IMR-90 (cell line): ENCODE measurements around the gene CFAP58. TPM values are rescaled to one million over a fixed set of nuclear protein-coding genes. Genes with fewer than 3 reads are reported as not detected.
"Not testable (repeated sequence)": the region's sequence is repeated elsewhere in the genome, so short reads cannot be mapped to it uniquely, and the experiment has no call there.

ENCODE experiments used
- ATAC-seq: fragments of 200-7000 bp; cut with Tn5 transposase; 2 replicates; pipeline ENCODE4 v1.9.1; 2020; ENCODE audit warnings: low read depth, mild to moderate bottlenecking, moderate library complexity
- BruUV-seq: library from RNA; stranded (reverse); fragments of 400-500 nt; replicated peaks from 2 replicates; lab custom pipeline; 2021; lab: Mats Ljungman, UMichigan
- CTCF ChIA-PET: fragments of 300-600 bp; formaldehyde crosslinking; extraction: SDS; loops from one replicate; lab custom pipeline; 2021; ENCODE audit warnings: antibody characterized with exemption; lab: Yijun Ruan, JAX
- POLR2A ChIA-PET: fragments of 300-600 bp; sonication (Branson Sonifier 250); formaldehyde crosslinking; loops from one replicate; lab custom pipeline; 2022; ENCODE audit warnings: antibody characterized with exemption; ENCODE audit not compliant: unreplicated experiment; lab: Charles Lee
- DNase-seq: peaks from one replicate; pipeline ENCODE4 v3.0.0; 2013
- H2AFZ ChIP-seq: replicated peaks from 2 replicates; pipeline ENCODE3; 2013; ENCODE audit warnings: low read length, mild to moderate bottlenecking; ENCODE audit not compliant: poor library complexity
- H2AK5ac ChIP-seq: 2 replicates; pipeline ENCODE4 v1.6.1; 2013; ENCODE audit warnings: low read depth, low read length, inconsistent platforms
- H2AK9ac ChIP-seq: replicated peaks from 2 replicates; pipeline ENCODE3; 2013; ENCODE audit warnings: mild to moderate bottlenecking, low read depth, low read length, moderate library complexity; ENCODE audit not compliant: poor library complexity
- H2BK120ac ChIP-seq: 2 replicates; pipeline ENCODE4 v1.6.1; 2013; ENCODE audit warnings: low read depth, low read length, inconsistent platforms
- H2BK15ac ChIP-seq: 3 replicates; pipeline ENCODE4 v1.6.1; 2013; ENCODE audit warnings: low read depth, low read length, inconsistent platforms
- H2BK20ac ChIP-seq: 2 replicates; pipeline ENCODE4 v1.6.1; 2013; ENCODE audit warnings: low read depth, mild to moderate bottlenecking, inconsistent platforms, low read length, moderate library complexity
- H2BK5ac ChIP-seq: 2 replicates; pipeline ENCODE4 v1.6.1; 2013; ENCODE audit warnings: mild to moderate bottlenecking, low read depth, low read length, inconsistent platforms; ENCODE audit not compliant: poor library complexity, severe bottlenecking
- H3K14ac ChIP-seq: replicated peaks from 2 replicates; pipeline ENCODE4 v1.6.1; 2013; ENCODE audit warnings: low read depth, low read length, inconsistent platforms
- H3K18ac ChIP-seq: 2 replicates; pipeline ENCODE4 v1.6.1; 2013; ENCODE audit warnings: low read depth, low read length, control low read depth
- H3K23ac ChIP-seq: 2 replicates; pipeline ENCODE4 v1.6.1; 2013; ENCODE audit warnings: low read depth, low read length, inconsistent platforms
- H3K27ac ChIP-seq: 2 replicates; pipeline ENCODE4 v1.5.1; 2013; ENCODE audit warnings: mild to moderate bottlenecking, control low read depth, low read length; ENCODE audit not compliant: insufficient read depth
- H3K27me3 ChIP-seq: 2 replicates; pipeline ENCODE4 v1.6.1; 2013; ENCODE audit warnings: low read length; ENCODE audit not compliant: control insufficient read depth, insufficient read depth
- H3K36me3 ChIP-seq: 2 replicates; pipeline ENCODE4 v1.6.1; 2013; ENCODE audit warnings: low read length, mixed read lengths; ENCODE audit not compliant: control insufficient read depth, insufficient read depth
- H3K4ac ChIP-seq: 2 replicates; pipeline ENCODE4 v1.6.1; 2013; ENCODE audit warnings: low read depth, low read length, inconsistent platforms
- H3K4me1 ChIP-seq: 2 replicates; pipeline ENCODE4 v1.6.1; 2013; ENCODE audit warnings: low read length, mixed read lengths; ENCODE audit not compliant: control insufficient read depth, insufficient read depth
- H3K4me2 ChIP-seq: 2 replicates; pipeline ENCODE4 v1.6.1; 2013; ENCODE audit warnings: low read depth, mild to moderate bottlenecking, control low read depth, low read length, moderate library complexity
- H3K4me3 ChIP-seq: 2 replicates; pipeline ENCODE4 v1.5.1; 2013; ENCODE audit warnings: low read depth, mild to moderate bottlenecking, control low read depth, low read length, moderate library complexity; ENCODE audit not compliant: insufficient read depth
- H3K56ac ChIP-seq: 2 replicates; pipeline ENCODE4 v1.6.1; 2013; ENCODE audit warnings: low read length, inconsistent platforms; ENCODE audit not compliant: insufficient read depth; ENCODE audit errors: extremely low read depth
- H3K79me1 ChIP-seq, 2 experiments: 2 replicates each; pipeline ENCODE4 v1.6.1; 2013; ENCODE audit warnings: low read length in 2 of 2, inconsistent platforms in 1 of 2, low read depth in 1 of 2
- H3K9ac ChIP-seq: 2 replicates; pipeline ENCODE4 v1.6.1; 2013; ENCODE audit warnings: low read depth, low read length, control low read depth
- H3K9me1 ChIP-seq: 2 replicates; pipeline ENCODE4 v1.6.1; 2013; ENCODE audit warnings: low read length, inconsistent platforms; ENCODE audit not compliant: insufficient read depth
- H3K9me3 ChIP-seq: 2 replicates; pipeline ENCODE4 v1.6.1; 2013; ENCODE audit warnings: low read length; ENCODE audit not compliant: control insufficient read depth, insufficient read depth
- H4K20me1 ChIP-seq: 2 replicates; pipeline ENCODE4 v1.6.1; 2013; ENCODE audit warnings: low read length, inconsistent platforms; ENCODE audit not compliant: insufficient read depth
- H4K5ac ChIP-seq: 2 replicates; pipeline ENCODE4 v1.6.1; 2013; ENCODE audit warnings: mild to moderate bottlenecking, low read depth, low read length, control low read depth
- H4K8ac ChIP-seq, 2 experiments: 2 replicates each; pipeline ENCODE4 v1.6.1; 2013; ENCODE audit warnings: low read depth in 2 of 2, low read length in 2 of 2, control low read depth in 1 of 2, inconsistent platforms in 1 of 2
- H4K91ac ChIP-seq: 2 replicates; pipeline ENCODE4 v1.6.1; 2013; ENCODE audit warnings: low read depth, low read length, inconsistent platforms; ENCODE audit not compliant: insufficient read depth
- ELK1 ChIP-seq: fragments of 150-350 bp; IDR thresholded peaks from 2 replicates; pipeline ENCODE4 v1.6.1; 2016; ENCODE audit warnings: low read depth, mild to moderate bottlenecking, low read length, moderate library complexity, borderline replicate concordance
- NFE2L2 ChIP-seq: fragments of 150-350 bp; IDR thresholded peaks from 2 replicates; pipeline ENCODE4 v1.6.1; 2016; ENCODE audit warnings: low read depth, mild to moderate bottlenecking, low read length
- WGBS, 2 experiments: methylation state at CpG; one replicate each; pipeline versions ENCODE4 v1.1.5 to v1.1.7; 2013; ENCODE audit warnings: missing lambda C conversion rate in 2 of 2; ENCODE audit not compliant: insufficient read length in 1 of 2; ENCODE audit errors: extremely low coverage in 2 of 2; 5-methylcytosine and 5-hydroxymethylcytosine counted together
- dilution Hi-C: fragments of 300-500 bp; cut with HindIII; formaldehyde crosslinking; loops from one replicate; pipeline ENCODE4 v1.14.3; 2018; ENCODE audit warnings: low sequenced_read_pairs; ENCODE audit not compliant: unreplicated experiment
- in situ Hi-C: fragments of 300-500 bp; cut with MboI; formaldehyde crosslinking; loops from 3 replicates; pipeline ENCODE4 v1.14.3; 2019; ENCODE audit warnings: low sequenced_read_pairs, inconsistent platforms, mixed read lengths
- intact Hi-C: fragments of 100-400 bp; cut with micrococcal nuclease; formaldehyde crosslinking; loops from 2 replicates; pipeline ENCODE4 v1.10.0; 2022
- polyA plus RNA-seq, 3 experiments: library from polyadenylated mRNA; depleted of rRNA; stranded (reverse); fragments of >200 nt; gene quantifications; 2 replicates each; pipeline ENCODE4 v1.2.3, GENCODE V29; 2012; ENCODE audit warnings: low replicate concordance in 1 of 3
- total RNA-seq: library from RNA; depleted of rRNA; stranded (reverse); fragments of >200 nt; gene quantifications from 2 replicates; pipeline ENCODE4 v1.2.3, GENCODE V29; 2012
- TF ChIP-seq, protein P1 (sequence below): fragments of 150-350 bp; IDR thresholded peaks from 2 replicates; pipeline ENCODE4 v1.6.1; 2017; ENCODE audit warnings: mild to moderate bottlenecking, antibody characterized with exemption, low read length, low read depth

CFAP58 gene
- total and polyA plus RNA-seq, 2 of the 4 experiments (the other 2 are of a cell fraction): 0.36 to 0.72 TPM

DNA sequence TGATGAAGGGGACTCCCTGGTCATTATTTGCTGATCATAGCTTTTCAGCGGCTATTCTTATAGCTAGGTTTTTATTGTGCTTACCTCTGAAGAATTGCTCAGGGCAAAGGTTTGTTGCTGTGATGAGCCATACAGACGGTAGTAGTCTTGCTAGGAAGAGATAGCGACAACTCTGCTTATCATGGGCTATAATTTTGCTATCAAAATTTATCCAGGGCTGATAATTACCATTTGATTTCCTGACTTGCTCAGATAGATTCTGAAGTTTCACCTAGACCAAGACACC is 103.9 kb downstream of the CFAP58 start:
- H2AK9ac ChIP-seq: no peak overlapping the region
- H2BK15ac ChIP-seq: no peak overlapping the region
- H3K27ac ChIP-seq: no peak overlapping the region
- no peak overlapping the region for H4K91ac ChIP-seq
- no peaks in the 10 kb centered on the region for H3K4me1 ChIP-seq
- ChIA-PET POLR2A (no interaction called here), CTCF (no interaction called here)
- H3K4me3 ChIP-seq: no peak overlapping the region
- no peaks in the 10 kb centered on the region for H4K20me1 ChIP-seq
- H3K23ac ChIP-seq: no peak overlapping the region
- H3K79me1 ChIP-seq: no peaks in the 10 kb centered on the region
- ATAC-seq (no peak), DNase-seq (no peak)
- no peak overlapping the region for H3K4ac ChIP-seq
- no peaks in the 10 kb centered on the region for H3K36me3 ChIP-seq
- no peak overlapping the region for H2AK5ac ChIP-seq
- no peak overlapping the region for H3K14ac ChIP-seq
- intact Hi-C loops (no loop called here), dilution Hi-C loops (no loop called here), in situ Hi-C loops (no loop called here)
- BruUV-seq: no TSS peak
- no peak overlapping the region for H2AFZ ChIP-seq
- H3K4me2 ChIP-seq: no peak overlapping the region
- H4K5ac ChIP-seq: no peak overlapping the region
- H3K18ac ChIP-seq: no peak overlapping the region
- no peaks in the 10 kb centered on the region for H3K27me3 ChIP-seq
- no peak overlapping the region for H2BK5ac ChIP-seq
- H3K9me1 ChIP-seq: no peaks in the 10 kb centered on the region
- H3K9ac ChIP-seq: no peak overlapping the region
- no CpG with 5 or more reads among the region's 3 CpGs for WGBS, 2 experiments
- H3K56ac ChIP-seq: no peak overlapping the region
- H3K9me3 ChIP-seq: no peaks in the 10 kb centered on the region
- TF ChIP-seq, protein P1, sequence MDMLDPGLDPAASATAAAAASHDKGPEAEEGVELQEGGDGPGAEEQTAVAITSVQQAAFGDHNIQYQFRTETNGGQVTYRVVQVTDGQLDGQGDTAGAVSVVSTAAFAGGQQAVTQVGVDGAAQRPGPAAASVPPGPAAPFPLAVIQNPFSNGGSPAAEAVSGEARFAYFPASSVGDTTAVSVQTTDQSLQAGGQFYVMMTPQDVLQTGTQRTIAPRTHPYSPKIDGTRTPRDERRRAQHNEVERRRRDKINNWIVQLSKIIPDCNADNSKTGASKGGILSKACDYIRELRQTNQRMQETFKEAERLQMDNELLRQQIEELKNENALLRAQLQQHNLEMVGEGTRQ: no peak
- TF ChIP-seq NFE2L2: no peak
- no peak for TF ChIP-seq ELK1
- H2BK120ac ChIP-seq: no peak overlapping the region
- no peak overlapping the region for H2BK20ac ChIP-seq
- no peak overlapping the region for H4K8ac ChIP-seq

DNA sequence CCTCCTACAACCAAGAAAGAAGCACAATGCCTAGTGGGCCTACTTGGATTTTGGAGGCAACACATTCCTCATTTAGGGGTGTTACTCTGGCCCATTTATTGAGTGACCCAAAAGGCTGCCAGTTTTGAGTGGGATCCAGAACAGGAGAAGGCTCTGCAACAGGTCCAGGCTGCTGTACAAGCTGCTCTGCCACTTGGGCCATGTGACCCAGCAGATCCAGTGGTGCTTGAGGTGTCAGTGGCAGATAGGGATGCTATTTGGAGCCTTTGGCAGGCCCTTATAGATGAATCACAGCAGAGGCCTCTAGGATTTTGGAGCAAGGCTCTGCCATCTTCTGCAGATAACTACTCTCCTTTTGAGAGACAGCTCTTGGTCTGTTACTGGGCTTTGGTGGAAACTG is 111.9 kb downstream of the CFAP58 start:
- H4K91ac ChIP-seq, H3K23ac ChIP-seq, H3K9me3 ChIP-seq, H3K4me1 ChIP-seq, H3K18ac ChIP-seq, H3K27me3 ChIP-seq, H4K8ac ChIP-seq, H2BK120ac ChIP-seq, H3K27ac ChIP-seq, H2BK5ac ChIP-seq, CTCF ChIA-PET, H3K9ac ChIP-seq, H3K9me1 ChIP-seq, H3K4me2 ChIP-seq, DNase-seq, H3K79me1 ChIP-seq, H2AK9ac ChIP-seq, H3K36me3 ChIP-seq, intact Hi-C loops, in situ Hi-C loops, BruUV-seq, H2AK5ac ChIP-seq, dilution Hi-C loops, H2BK15ac ChIP-seq, POLR2A ChIA-PET, H4K5ac ChIP-seq, H3K4me3 ChIP-seq, H3K4ac ChIP-seq, H2BK20ac ChIP-seq, H3K14ac ChIP-seq, H4K20me1 ChIP-seq, ATAC-seq, H2AFZ ChIP-seq, H3K56ac ChIP-seq: not testable (repeated sequence)
